Measurements from ENCODE around the gene DCLK3. TPM values are rescaled to one million over a fixed set of nuclear protein-coding genes. Genes with fewer than 3 reads are reported as not detected.
A peak's percentile ranks its signal among the peaks of the same experiment; 100 is the strongest.

Gene DCLK3
- total and polyA plus RNA-seq, 2 of the 8 experiments (the other 6 are each of a cell fraction or from before 2014, with no cell fraction given): 0.27 to 0.63 TPM

DNA sequence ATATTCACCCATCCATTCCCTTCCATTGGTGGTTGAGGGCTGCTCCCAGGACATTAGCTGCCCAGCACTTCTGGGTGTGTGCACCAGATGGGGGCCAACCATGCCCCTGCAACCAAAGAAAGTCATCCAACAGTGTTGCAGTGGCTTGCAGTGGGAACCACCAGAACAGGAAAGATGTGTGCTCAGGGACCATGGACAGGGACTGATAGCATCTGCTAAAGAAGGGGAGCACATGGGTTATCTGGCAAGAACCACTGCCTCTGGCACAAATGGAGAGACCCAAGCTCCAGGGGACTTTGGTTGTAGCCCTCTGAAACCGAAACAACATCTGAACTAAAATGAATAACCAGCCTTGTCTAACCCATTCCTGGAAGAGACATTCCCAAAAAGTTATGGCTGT is 8.1 kb downstream of the DCLK3 start:
- Histone ChIP-seq H2AK5ac (ENCODE audit: low read depth, low read length) (0 out of 2 replicates have a peak overlapping the region, but pooled peaks have one; percentile 1), H3K23ac (ENCODE audit: insufficient read length) (no peak overlapping the region), H4K91ac (replicated peaks; ENCODE audit: insufficient read length, low read length) (no peak overlapping the region), H3K79me2 (ENCODE audit: control insufficient read depth in 1 of 2, insufficient read depth in 2 of 2, low read length in 2 of 2) (no peaks in the 10 kb centered on the region), H4K8ac (ENCODE audit: extremely low read depth, insufficient read depth, low read length) (no peak overlapping the region), H4K5ac (ENCODE audit: insufficient read length, low read depth, low read length) (no peak overlapping the region), H3K14ac (ENCODE audit: insufficient read length) (no peak overlapping the region), H2BK12ac (ENCODE audit: low read depth, low read length) (no peak overlapping the region), H3K4ac (replicated peaks; ENCODE audit: insufficient read length, low read depth, low read length) (no peak overlapping the region), H3K27ac (ENCODE audit: low read depth, low read length) (no peak overlapping the region), H3K27me3 (replicated peaks in 1 of 4; ENCODE audit: control insufficient read depth in 3 of 4, extremely low read depth in 1 of 4, insufficient read depth in 3 of 4, low read length in 3 of 4) (no peaks in the 10 kb centered on the region), H3K9ac (replicated peaks in 1 of 4; ENCODE audit: extremely low read depth in 1 of 4, low read depth in 3 of 4, low read length in 3 of 4) (no peak overlapping the region), H3K4me2 (ENCODE audit: insufficient read depth in 1 of 2, low read depth in 2 of 2, low read length in 2 of 2) (no peak overlapping the region), H2BK20ac (ENCODE audit: low read length) (no peak overlapping the region), H2AFZ (ENCODE audit: low read length) (no peak overlapping the region), H3K23me2 (ENCODE audit: low read depth, low read length) (no peaks in the 10 kb centered on the region), H2BK15ac (ENCODE audit: low read length) (no peak overlapping the region), H2BK5ac (ENCODE audit: low read depth, low read length) (no peak overlapping the region), H3K79me1 (ENCODE audit: low read depth, low read length) (no peaks in the 10 kb centered on the region), H3K18ac (ENCODE audit: extremely low read depth, low read length) (no peak overlapping the region), H2BK120ac (replicated peaks; ENCODE audit: low read depth, low read length) (no peak overlapping the region), H3K9me3 (ENCODE audit: insufficient read depth in 2 of 2, low read depth in 1 of 2, low read length in 1 of 2) (no peaks in the 10 kb centered on the region), H3K4me1 (replicated peaks in 1 of 4; ENCODE audit: control insufficient read depth in 3 of 4, insufficient read depth in 4 of 4, low read length in 3 of 4) (no peaks in the 10 kb centered on the region), H3K36me3 (ENCODE audit: control insufficient read depth in 2 of 4, insufficient read depth in 4 of 4, low read length in 3 of 4) (no peaks in the 10 kb centered on the region), H4K20me1 (replicated peaks in 1 of 2; ENCODE audit: control insufficient read depth in 1 of 2, insufficient read depth in 2 of 2, low read length in 2 of 2) (no peaks in the 10 kb centered on the region), H3K4me3 (ENCODE audit: extremely low read depth in 1 of 4, insufficient read depth in 2 of 4, low read depth in 3 of 4, low read length in 4 of 4) (no peak overlapping the region), H3K56ac (replicated peaks; ENCODE audit: insufficient read length, low read depth, low read length) (no peak overlapping the region)
- WGBS, 2 experiments (ENCODE audit: extremely low coverage in 1 of 2, insufficient coverage in 1 of 2, insufficient read length in 1 of 2, insufficient replicate concordance in 2 of 2, low coverage in 1 of 2, low lambda C conversion rate in 2 of 2, missing lambda C conversion rate in 1 of 2): 85% methylated on average over 1 of the region's 1 CpG; no CpG with 5 or more reads in 1 of the 2 experiments
- FAIRE-seq (no peak), DNase-seq (ENCODE audit: low read depth in 1 of 2, low spot score in 2 of 2) (no peak)
- ChIA-PET POLR2A (ENCODE audit: partially characterized antibody) (no interaction called here), CTCF (ENCODE audit: partially characterized antibody) (interaction anchor here (1.0 to 3.6 kb wide), 2 partner anchors 27 to 59 kb away, joined by 3 to 11 read pairs; no protein-coding TSS in a partner anchor)
- TF ChIP-seq FOSL1 (IDR thresholded peaks at IDR 0.05; ENCODE audit: insufficient read depth, low read depth, low read length) (no peak), TCF12 (IDR thresholded peaks at IDR 0.05; ENCODE audit: low read depth, low read length) (no peak)
